PFSK-1 (cell line): ENCODE data around the gene LTB.

Experiments
- FOXP2 ChIP-seq: optimal IDR thresholded peaks from 2 replicates; pipeline ENCODE3; 2011; ENCODE audit warnings: borderline replicate concordance, control low read depth, inconsistent platforms; ENCODE audit not compliant: insufficient read depth; ENCODE audit errors: extremely low read length, extremely low read depth
- POLR2AphosphoS5 ChIP-seq: IDR thresholded peaks from 2 replicates; pipeline ENCODE4 v1.6.1; 2012; ENCODE audit warnings: low read depth, mild to moderate bottlenecking, control low read depth, low read length, moderate library complexity
- REST ChIP-seq, 2 experiments: IDR thresholded peaks; 2 replicates each; pipeline versions ENCODE4 v1.6.1 to v1.8.0; 2011 to 2012; ENCODE audit warnings: low read depth in 2 of 2, low read length in 2 of 2, control low read depth in 1 of 2, inconsistent platforms in 1 of 2, mild to moderate bottlenecking in 1 of 2, moderate library complexity in 1 of 2; ENCODE audit not compliant: insufficient read depth in 1 of 2
- SIN3A ChIP-seq: IDR thresholded peaks from 2 replicates; pipeline ENCODE4 v1.6.1; 2012; ENCODE audit warnings: mild to moderate bottlenecking, low read length, moderate library complexity, borderline replicate concordance; ENCODE audit not compliant: insufficient read depth
- TAF1 ChIP-seq: IDR thresholded peaks from 2 replicates; pipeline ENCODE4 v1.6.1; 2012; ENCODE audit warnings: low read length, control low read depth, borderline replicate concordance; ENCODE audit not compliant: insufficient read depth

- no peak for TF ChIP-seq POLR2AphosphoS5
- TF ChIP-seq REST (IDR thresholded peaks at IDR 0.05; ENCODE audit: insufficient read depth in 1 of 2, low read depth in 2 of 2, low read length in 2 of 2), result no peak
- no peak for TF ChIP-seq TAF1
- no peak for TF ChIP-seq SIN3A
- no peak for TF ChIP-seq FOXP2
These were observed 592 bp downstream of the LTB start for GRCh38 chr6:31581434-31582229.
